GM12878 (cell line): ENCODE results near the gene SGK2. TPM values are rescaled to one million over a fixed set of nuclear protein-coding genes. Genes with fewer than 3 reads are reported as not detected.

ENCODE experiments used
- BRCA1 ChIP-seq: IDR thresholded peaks from 2 replicates; pipeline ENCODE4 v1.6.1; 2011; ENCODE audit warnings: low read depth, low read length, improper control_type of control experiment
- CHD4 ChIP-seq: fragments of 200-600 bp; sonication (generic); IDR thresholded peaks from 2 replicates; pipeline ENCODE4 v1.6.1; 2016; ENCODE audit warnings: mild to moderate bottlenecking
- CTCF ChIP-seq, 3 experiments: IDR thresholded peaks in 2 of 3; conservative IDR thresholded peaks in 1 of 3; 2 replicates each; pipeline ENCODE4 v1.5.1; 2011; ENCODE audit warnings: low read depth in 3 of 3, low read length in 3 of 3, mild to moderate bottlenecking in 3 of 3, control low read depth in 2 of 3, moderate library complexity in 2 of 3, inconsistent platforms in 1 of 3, mixed read lengths in 1 of 3; ENCODE audit not compliant: control insufficient read depth in 2 of 3, insufficient read depth in 1 of 3; ENCODE audit errors: extremely low read depth in 1 of 3
- DPF2 ChIP-seq: fragments of 450-650 bp; IDR thresholded peaks from 2 replicates; pipeline ENCODE4 v1.6.1; 2017; ENCODE audit warnings: mild to moderate bottlenecking
- E2F8 ChIP-seq: fragments of 450-650 bp; IDR thresholded peaks from 2 replicates; pipeline ENCODE4 v1.6.1; 2018; ENCODE audit warnings: mild to moderate bottlenecking, low read depth, moderate library complexity; ENCODE audit not compliant: partially characterized antibody
- E4F1 ChIP-seq: fragments of 450-650 bp; IDR thresholded peaks from 2 replicates; pipeline ENCODE4 v1.6.1; 2018; ENCODE audit warnings: borderline replicate concordance, mild to moderate bottlenecking; ENCODE audit not compliant: partially characterized antibody
- KLF5 ChIP-seq: fragments of 450-650 bp; IDR thresholded peaks from 2 replicates; pipeline ENCODE4 v1.6.1; 2014; ENCODE audit warnings: mild to moderate bottlenecking; ENCODE audit not compliant: partially characterized antibody
- MEF2B ChIP-seq: fragments of 450-650 bp; IDR thresholded peaks from 2 replicates; pipeline ENCODE4 v1.6.1; 2018; ENCODE audit warnings: mild to moderate bottlenecking, moderate library complexity; ENCODE audit not compliant: partially characterized antibody, poor library complexity, severe bottlenecking
- PAX5 ChIP-seq: IDR thresholded peaks from 2 replicates; pipeline ENCODE4 v1.6.1; 2011; ENCODE audit warnings: low read depth, low read length, borderline replicate concordance
- RCOR1 ChIP-seq: conservative IDR thresholded peaks from 2 replicates; pipeline ENCODE4 v1.6.1; 2012; ENCODE audit warnings: low read depth, low read length, improper control_type of control experiment
- SMAD1 ChIP-seq: fragments of 450-650 bp; IDR thresholded peaks from 2 replicates; pipeline ENCODE4 v1.6.1; 2018; ENCODE audit warnings: mild to moderate bottlenecking, low read depth; ENCODE audit not compliant: partially characterized antibody
- SRF ChIP-seq, 2 experiments: IDR thresholded peaks; 2 replicates each; pipeline ENCODE4 v1.6.1; 2011; ENCODE audit warnings: low read depth in 2 of 2, low read length in 2 of 2, mild to moderate bottlenecking in 1 of 2, moderate library complexity in 1 of 2
- WRNIP1 ChIP-seq: IDR thresholded peaks from 2 replicates; pipeline ENCODE4 v1.6.1; 2011; ENCODE audit warnings: low read depth, low read length, improper control_type of control experiment, borderline replicate concordance
- ZBTB11 ChIP-seq: fragments of 450-650 bp; formaldehyde crosslinking; IDR thresholded peaks from 2 replicates; pipeline ENCODE4 v1.5.0; 2022; ENCODE audit warnings: mild to moderate bottlenecking, missing genetic modification characterization
- ZNF622 ChIP-seq: fragments of 450-650 bp; IDR thresholded peaks from 2 replicates; pipeline ENCODE4 v1.6.1; 2017; ENCODE audit warnings: mild to moderate bottlenecking, inconsistent platforms
- polyA plus RNA-seq, 11 experiments: library from polyadenylated mRNA; depleted of rRNA in 4 of 11; unstranded in 6 of 11; stranded (reverse) in 5 of 11; fragments of >200 nt; fragmentation: Nextera tagmentation in 4 of 11; fragmentation: Illumina TruSeq in 1 of 11; extraction: Ambion mirVana in 4 of 11; extraction: Trizol in 1 of 11; gene quantifications; 1 replicate in 1 of 11; 2 replicates in 10 of 11; pipeline versions ENCODE4 v1.2.1 to v1.2.3, GENCODE V29; 2011 to 2016; ENCODE audit warnings: inconsistent platforms in 2 of 11, missing spikeins in 2 of 11, low read depth in 1 of 11
- total RNA-seq, 4 experiments: library from RNA; depleted of rRNA in 3 of 4; stranded (reverse); fragments of >200 nt in 3 of 4; fragmentation: Illumina TruSeq in 1 of 4; extraction: Trizol in 1 of 4; gene quantifications; 2 replicates each; pipeline versions ENCODE4 v1.2.1 to v1.2.3, GENCODE V29; 2013 to 2021

Gene SGK2
- total and polyA plus RNA-seq, 10 of the 15 experiments (the other 5 are each of a cell fraction or from before 2014, with no cell fraction given), result 0.04 to 0.96 (median 0.22) TPM; not detected in 3

GRCh38 chr20:43590392-43591303 is 31.8 kb downstream of the SGK2 start, which contains the start of gene IFT52 (continued):
- TF ChIP-seq CTCF (IDR thresholded peaks at IDR 0.05 in 2 of 3, conservative IDR thresholded peaks at IDR 0.05 in 1 of 3; ENCODE audit: control insufficient read depth in 2 of 3, extremely low read depth in 1 of 3, insufficient read depth in 1 of 3, low read depth in 3 of 3, low read length in 3 of 3) (no peak), SMAD1 (no peak), RCOR1 (no peak), BRCA1 (no peak), ZBTB11 (CRISPR knock-in tag) (no peak), SRF (IDR thresholded peaks at IDR 0.05; ENCODE audit: low read depth in 2 of 2, low read length in 2 of 2) (no peak), DPF2 (no peak), KLF5 (peak; percentile 99), PAX5 (peak; percentile 59; the same call in 1 of the 2 replicates), WRNIP1 (no peak), MEF2B (peak; percentile 53), ZNF622 (no peak), E2F8 (peak; percentile 72), E4F1 (peak; percentile 88), CHD4 (no peak)
